ENCODE results near the gene CLDN2.
"Not testable (repeated sequence)": the region's sequence is repeated elsewhere in the genome, so short reads cannot be mapped to it uniquely, and the experiment has no call there.

Gene CLDN2, protein sequence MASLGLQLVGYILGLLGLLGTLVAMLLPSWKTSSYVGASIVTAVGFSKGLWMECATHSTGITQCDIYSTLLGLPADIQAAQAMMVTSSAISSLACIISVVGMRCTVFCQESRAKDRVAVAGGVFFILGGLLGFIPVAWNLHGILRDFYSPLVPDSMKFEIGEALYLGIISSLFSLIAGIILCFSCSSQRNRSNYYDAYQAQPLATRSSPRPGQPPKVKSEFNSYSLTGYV

DNA sequence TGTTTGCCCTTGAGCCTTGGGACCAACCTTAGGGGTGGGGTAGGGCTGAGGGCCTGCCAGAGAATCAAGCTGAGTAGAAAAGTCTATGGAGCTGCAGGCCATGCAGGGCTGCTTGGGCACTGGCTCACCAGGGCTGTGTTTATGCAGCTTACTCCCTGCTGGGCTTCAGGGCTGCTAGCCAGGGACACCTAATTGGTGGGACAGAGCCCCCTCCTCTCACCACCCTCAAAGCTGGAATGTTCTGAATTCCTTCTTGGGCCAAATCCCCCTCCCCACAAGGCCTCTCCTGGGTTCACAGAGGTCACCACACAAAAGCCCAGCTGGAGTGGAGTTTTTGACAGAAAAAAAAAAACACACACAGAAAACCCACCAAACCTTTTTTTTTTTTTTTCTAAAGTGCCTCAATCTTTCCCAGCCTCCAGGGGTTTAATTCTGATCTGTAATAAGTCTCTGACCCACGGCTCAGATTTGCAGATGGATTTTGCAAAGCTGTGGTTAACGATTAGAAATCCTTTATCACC, at the start of gene CLDN2:
TSS of gene CLDN2 (plus strand) at position 471 of the 521 bp plus-strand sequence. CDS start 7,827 bp downstream, outside the sequence.
- DNase-seq (ENCODE audit: low read depth, low spot score) = peak; percentile 94

- not testable (repeated sequence) for DNase-seq (ENCODE audit: low read depth, low spot score)
These were observed 47.4 kb upstream of the CLDN2 start for GRCh38 chrX:106872796-106873195.

DNA sequence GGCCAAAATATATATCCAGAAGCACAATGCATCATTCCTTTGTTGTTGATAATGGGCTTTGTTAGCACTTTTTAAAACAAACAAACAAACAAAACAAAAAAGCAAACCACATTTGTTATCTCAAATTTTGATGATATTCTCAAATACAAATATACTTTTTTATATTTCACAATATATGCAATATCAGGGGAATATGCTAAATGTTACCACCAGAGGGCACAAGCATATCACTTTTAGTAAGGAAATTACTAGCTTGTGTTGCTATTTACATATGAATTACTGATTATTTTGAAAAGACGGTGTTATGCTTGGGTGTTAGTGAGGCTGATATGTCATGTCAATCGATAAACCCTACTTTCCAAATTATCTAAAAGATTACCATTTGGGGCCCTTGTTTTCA, 46.1 kb upstream of the CLDN2 start:
- no peak for DNase-seq (ENCODE audit: low read depth, low spot score)

DNA sequence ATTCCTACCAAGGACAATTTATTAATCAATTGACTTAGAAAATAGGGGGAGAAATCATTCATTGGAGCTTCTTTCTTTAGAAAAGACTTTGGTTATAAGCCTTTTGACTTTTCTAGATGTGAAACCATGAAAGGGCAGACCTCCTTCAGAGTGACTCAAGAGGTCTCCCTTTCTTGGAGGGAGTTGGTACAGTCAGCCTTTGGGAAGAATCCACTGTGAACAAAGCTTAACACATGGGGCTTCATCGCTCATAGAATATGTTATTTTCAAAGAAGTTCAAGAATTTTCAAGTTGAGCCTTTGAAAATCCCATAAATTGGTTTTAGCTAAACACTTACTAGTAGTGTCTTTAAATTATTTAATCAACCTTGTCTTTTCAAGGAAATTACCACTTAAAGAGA, 45.1 kb upstream of the CLDN2 start:
- no peak for DNase-seq (ENCODE audit: low read depth, low spot score)

- no peak for DNase-seq (ENCODE audit: low read depth, low spot score)
These were observed 30.7 kb upstream of the CLDN2 start for GRCh38 chrX:106889468-106889867.

- no peak for DNase-seq (ENCODE audit: low read depth, low spot score)
These were observed 28.3 kb upstream of the CLDN2 start for GRCh38 chrX:106891762-106892460.

- DNase-seq (ENCODE audit: low read depth, low spot score) = peak; percentile 89
These were observed 25.8 kb upstream of the CLDN2 start for GRCh38 chrX:106894392-106894909.

GRCh38 chrX:106894978-106895452, 25.2 kb upstream of the CLDN2 start:
- peak; percentile 31 for DNase-seq (ENCODE audit: low read depth, low spot score)

- no peak for DNase-seq (ENCODE audit: low read depth, low spot score)
These were observed 22.9 kb upstream of the CLDN2 start for GRCh38 chrX:106897259-106897658.

DNA sequence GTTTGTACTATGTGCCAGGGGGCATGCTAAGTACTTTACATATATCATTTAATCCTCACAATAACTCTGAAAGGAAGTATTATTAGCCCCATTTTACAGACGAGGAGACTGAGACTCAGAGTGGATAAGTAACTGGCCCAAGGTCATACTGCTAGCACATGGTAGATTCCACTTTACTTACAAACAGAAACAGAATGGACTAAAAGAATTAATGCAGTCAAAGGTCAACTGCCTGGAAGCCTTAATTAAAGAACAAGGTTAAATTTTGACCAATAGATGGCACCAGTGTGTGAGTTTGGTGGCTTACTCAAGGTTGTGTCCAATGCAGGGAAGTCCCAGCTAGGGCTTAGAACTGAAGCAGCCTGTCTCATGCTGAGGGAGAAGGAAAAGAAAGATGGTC, 21.7 kb upstream of the CLDN2 start:
- DNase-seq (ENCODE audit: low read depth, low spot score) = peak; percentile 83

DNA sequence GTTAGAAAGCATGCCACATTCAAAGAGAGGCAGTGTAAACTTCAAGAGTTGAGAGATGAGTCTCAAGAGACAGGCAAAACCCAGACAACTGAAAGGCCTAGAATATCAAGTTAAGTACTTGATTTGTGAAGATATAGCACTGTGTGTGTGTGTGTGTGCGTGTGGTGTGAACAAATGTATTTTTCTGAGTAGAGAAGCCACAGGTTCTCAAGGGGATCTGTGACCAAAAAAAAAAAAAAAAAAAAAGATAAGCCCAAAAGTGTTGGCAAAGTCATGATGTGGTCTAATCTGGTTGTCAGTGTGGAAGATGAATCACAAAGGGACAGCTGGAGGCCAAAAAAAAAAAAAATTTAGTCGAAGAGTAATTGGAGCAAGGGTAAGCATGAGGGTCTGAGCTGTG, 20.9 kb upstream of the CLDN2 start:
- no peak for DNase-seq (ENCODE audit: low read depth, low spot score)

GRCh38 chrX:106899841-106900240, 20.4 kb upstream of the CLDN2 start:
- DNase-seq (ENCODE audit: low read depth, low spot score) = no peak

DNA sequence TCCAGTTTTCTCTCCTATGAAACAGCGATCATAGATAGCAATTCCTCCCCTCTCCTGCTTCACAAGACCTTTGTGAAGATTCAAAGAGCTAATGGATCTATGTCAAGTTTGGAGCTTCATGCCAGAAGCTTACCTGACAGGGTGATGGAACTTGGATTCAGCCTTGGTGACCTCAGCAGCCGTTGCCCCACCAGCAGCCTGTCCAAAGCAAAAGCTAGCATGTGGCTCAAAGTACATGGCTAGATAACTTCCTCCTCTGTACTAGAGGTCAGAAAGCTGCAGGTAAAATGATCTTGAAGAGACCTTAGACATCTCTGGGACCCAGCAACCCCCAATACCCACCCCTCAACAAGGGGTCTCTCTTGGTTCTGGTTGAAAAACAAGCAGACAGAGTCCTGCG, 18.9 kb upstream of the CLDN2 start:
- DNase-seq (ENCODE audit: low read depth, low spot score) = no peak

DNA sequence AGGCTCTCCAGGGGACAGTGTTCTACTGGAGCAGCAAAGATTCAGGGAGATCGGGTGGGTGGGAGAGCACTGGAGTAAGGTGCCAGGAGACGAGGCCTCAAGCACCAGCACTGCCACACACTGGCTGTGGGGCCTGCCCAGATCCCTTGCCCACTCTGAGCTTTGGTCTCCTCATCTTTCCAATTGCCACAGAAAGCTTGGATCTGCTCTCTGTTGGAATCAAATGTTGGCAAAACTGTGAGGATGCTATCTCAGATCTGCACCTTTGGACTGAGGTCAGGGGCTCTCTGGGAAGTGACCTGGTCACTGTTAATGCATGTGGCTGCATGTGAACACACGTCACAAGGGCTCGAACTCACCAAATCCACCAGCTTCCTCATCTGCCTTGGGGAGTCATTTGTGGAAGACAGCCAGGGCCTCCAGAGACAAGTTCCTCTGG, 18.4 kb upstream of the CLDN2 start:
- no peak for DNase-seq (ENCODE audit: low read depth, low spot score)

GRCh38 chrX:106902684-106903083, 17.5 kb upstream of the CLDN2 start:
- DNase-seq (ENCODE audit: low read depth, low spot score) = no peak

GRCh38 chrX:106903291-106903824, 16.8 kb upstream of the CLDN2 start, which contains the start of gene RIPPLY1:
Gene RIPPLY1, minus strand, starts transcription at chrX:106903341. Its CDS starts 54 bp downstream, at chrX:106903287.
- no peak for DNase-seq (ENCODE audit: low read depth, low spot score)

DNA sequence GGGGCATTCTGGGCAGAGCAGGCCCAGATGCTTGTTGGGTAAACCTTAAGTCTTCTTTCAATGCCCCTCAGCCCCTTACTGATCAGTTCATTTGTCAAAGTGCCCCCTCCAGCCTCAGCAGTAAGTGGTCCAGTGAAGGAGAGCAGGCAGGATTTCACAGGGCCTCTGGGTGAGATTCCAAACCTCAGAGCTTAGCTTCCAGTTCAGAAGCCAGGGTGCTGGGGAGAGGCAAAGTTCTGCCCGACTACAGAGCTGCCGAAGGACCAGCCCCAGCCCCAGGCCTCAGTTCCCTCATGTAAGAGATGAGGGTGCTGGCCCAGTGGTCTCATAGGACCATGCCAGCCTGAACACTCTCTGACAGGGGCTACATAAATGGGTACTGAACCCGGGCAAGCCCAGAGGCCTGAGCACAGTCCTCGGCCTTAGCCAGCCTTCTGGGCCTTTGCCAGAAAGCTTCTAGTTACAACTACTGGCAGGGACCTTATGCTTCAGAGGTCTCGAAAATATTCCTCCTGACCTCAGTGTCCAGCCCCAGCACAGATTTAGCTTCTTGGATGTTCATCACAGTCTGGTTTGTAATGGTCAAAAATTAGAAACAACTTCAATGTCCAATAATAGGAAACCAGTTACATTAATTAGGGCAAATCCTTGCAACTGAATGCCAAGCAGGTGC, 16.2 kb upstream of the CLDN2 start:
- DNase-seq (ENCODE audit: low read depth, low spot score) = no peak

- DNase-seq (ENCODE audit: low read depth, low spot score) = no peak
These were observed 15.0 kb upstream of the CLDN2 start for GRCh38 chrX:106905064-106905708.

DNA sequence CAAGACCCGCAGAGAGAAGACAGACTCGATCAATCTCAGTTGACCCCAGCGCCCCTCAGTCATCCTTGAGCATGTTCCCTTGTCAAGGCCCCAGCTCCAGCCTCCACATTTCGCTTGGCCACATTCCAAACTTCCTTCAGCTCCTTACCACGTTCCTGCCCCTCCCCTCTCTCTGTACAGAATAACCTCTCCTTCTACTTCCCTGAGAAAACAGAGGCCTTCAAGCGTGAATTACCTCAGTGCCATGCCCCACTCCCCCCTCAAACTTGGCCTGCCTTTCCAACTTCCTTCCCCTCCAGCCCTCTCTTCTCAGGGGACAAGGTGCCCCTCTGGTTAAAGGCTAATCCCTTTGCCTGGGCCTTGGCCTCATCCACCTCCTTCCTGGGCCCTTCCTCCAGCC, 13.8 kb upstream of the CLDN2 start:
- DNase-seq (ENCODE audit: low read depth, low spot score) = no peak

GRCh38 chrX:106912864-106913263, 7.3 kb upstream of the CLDN2 start:
- no peak for DNase-seq (ENCODE audit: low read depth, low spot score)

GRCh38 chrX:106917830-106918500, 2.2 kb upstream of the CLDN2 start:
- peak; percentile 33 for DNase-seq (ENCODE audit: low read depth, low spot score)
